ENCODE data around the gene PRM3.

PRM3 gene

GRCh38 chr16:11231367-11231970, 42.0 kb downstream of the PRM3 start:
- no peak for TF ChIP-seq SUZ12 (IDR thresholded peaks at IDR 0.05)
- TF ChIP-seq FOXM1 (IDR thresholded peaks at IDR 0.05; ENCODE audit: borderline replicate concordance) = no peak
- TF ChIP-seq SP1 (IDR thresholded peaks at IDR 0.05) = no peak
- no peak for TF ChIP-seq ELF4 (IDR thresholded peaks at IDR 0.05)
- no peak for TF ChIP-seq TARDBP (IDR thresholded peaks at IDR 0.05)
- TF ChIP-seq L3MBTL2 (conservative IDR thresholded peaks at IDR 0.05) = no peak
- TF ChIP-seq CTBP1 (IDR thresholded peaks at IDR 0.05; ENCODE audit: borderline replicate concordance) = no peak
- no peak for TF ChIP-seq ZNF384 (IDR thresholded peaks at IDR 0.05)
- TF ChIP-seq PKNOX1 (IDR thresholded peaks at IDR 0.05) = no peak
- no peak for TF ChIP-seq FOXK2 (IDR thresholded peaks at IDR 0.05)
- no peak for TF ChIP-seq HDGF (IDR thresholded peaks at IDR 0.05; ENCODE audit: borderline replicate concordance)
- TF ChIP-seq NFRKB (IDR thresholded peaks at IDR 0.05) = no peak
- TF ChIP-seq FOXA1 (IDR thresholded peaks at IDR 0.05) = no peak
- TF ChIP-seq LEF1 (IDR thresholded peaks at IDR 0.05; ENCODE audit: borderline replicate concordance) = no peak
- CTCF ChIA-PET = interaction anchor here (1.0 kb wide), 1 partner anchor 26 kb away, joined by 3 read pairs; no protein-coding TSS in a partner anchor
- POLR2A ChIA-PET = no interaction called here
- no peak for DNase-seq (ENCODE audit: extremely low spot score)

GRCh38 chr16:11229906-11230305, 43.5 kb downstream of the PRM3 start:
- ChIA-PET POLR2A (interaction anchor here (1.4 kb wide), 1 partner anchor 26 kb away, joined by 5 read pairs; the partner anchor contains the start of gene SOCS1), CTCF (interaction anchor here (0.6 kb wide), 1 partner anchor 266 kb away, joined by 3 read pairs; no protein-coding TSS in a partner anchor)
- no peak for DNase-seq (ENCODE audit: extremely low spot score)
- TF ChIP-seq ELF4 (IDR thresholded peaks at IDR 0.05) (no peak), LEF1 (IDR thresholded peaks at IDR 0.05; ENCODE audit: borderline replicate concordance) (no peak), FOXK2 (IDR thresholded peaks at IDR 0.05) (no peak), PKNOX1 (IDR thresholded peaks at IDR 0.05) (no peak), HDGF (IDR thresholded peaks at IDR 0.05; ENCODE audit: borderline replicate concordance) (no peak), CTBP1 (IDR thresholded peaks at IDR 0.05; ENCODE audit: borderline replicate concordance) (no peak), FOXM1 (IDR thresholded peaks at IDR 0.05; ENCODE audit: borderline replicate concordance) (no peak), FOXA1 (IDR thresholded peaks at IDR 0.05) (no peak), TARDBP (IDR thresholded peaks at IDR 0.05) (no peak), SP1 (IDR thresholded peaks at IDR 0.05) (no peak), NFRKB (IDR thresholded peaks at IDR 0.05) (no peak), ZNF384 (IDR thresholded peaks at IDR 0.05) (no peak), BHLHE40 (IDR thresholded peaks at IDR 0.05; ENCODE audit: borderline replicate concordance) (no peak), L3MBTL2 (conservative IDR thresholded peaks at IDR 0.05) (no peak), SUZ12 (IDR thresholded peaks at IDR 0.05) (no peak), ARNT (IDR thresholded peaks at IDR 0.05) (no peak)

GRCh38 chr16:11229432-11229831, 44.0 kb downstream of the PRM3 start:
- DNase-seq (ENCODE audit: extremely low spot score) = no peak
- POLR2A ChIA-PET = interaction anchor here (1.4 kb wide), 1 partner anchor 27 kb away, joined by 5 read pairs; the partner anchor contains the start of gene SOCS1
- TF ChIP-seq ELF4 (IDR thresholded peaks at IDR 0.05) = no peak
- no peak for TF ChIP-seq HDGF (IDR thresholded peaks at IDR 0.05; ENCODE audit: borderline replicate concordance)
- no peak for TF ChIP-seq FOXK2 (IDR thresholded peaks at IDR 0.05)
- TF ChIP-seq ARNT (IDR thresholded peaks at IDR 0.05) = no peak
- no peak for TF ChIP-seq NFRKB (IDR thresholded peaks at IDR 0.05)
- no peak for TF ChIP-seq FOXM1 (IDR thresholded peaks at IDR 0.05; ENCODE audit: borderline replicate concordance)
- TF ChIP-seq CTBP1 (IDR thresholded peaks at IDR 0.05; ENCODE audit: borderline replicate concordance) = no peak
- CTCF ChIA-PET = interaction anchor here (0.6 kb wide), 1 partner anchor 266 kb away, joined by 3 read pairs; no protein-coding TSS in a partner anchor

DNA sequence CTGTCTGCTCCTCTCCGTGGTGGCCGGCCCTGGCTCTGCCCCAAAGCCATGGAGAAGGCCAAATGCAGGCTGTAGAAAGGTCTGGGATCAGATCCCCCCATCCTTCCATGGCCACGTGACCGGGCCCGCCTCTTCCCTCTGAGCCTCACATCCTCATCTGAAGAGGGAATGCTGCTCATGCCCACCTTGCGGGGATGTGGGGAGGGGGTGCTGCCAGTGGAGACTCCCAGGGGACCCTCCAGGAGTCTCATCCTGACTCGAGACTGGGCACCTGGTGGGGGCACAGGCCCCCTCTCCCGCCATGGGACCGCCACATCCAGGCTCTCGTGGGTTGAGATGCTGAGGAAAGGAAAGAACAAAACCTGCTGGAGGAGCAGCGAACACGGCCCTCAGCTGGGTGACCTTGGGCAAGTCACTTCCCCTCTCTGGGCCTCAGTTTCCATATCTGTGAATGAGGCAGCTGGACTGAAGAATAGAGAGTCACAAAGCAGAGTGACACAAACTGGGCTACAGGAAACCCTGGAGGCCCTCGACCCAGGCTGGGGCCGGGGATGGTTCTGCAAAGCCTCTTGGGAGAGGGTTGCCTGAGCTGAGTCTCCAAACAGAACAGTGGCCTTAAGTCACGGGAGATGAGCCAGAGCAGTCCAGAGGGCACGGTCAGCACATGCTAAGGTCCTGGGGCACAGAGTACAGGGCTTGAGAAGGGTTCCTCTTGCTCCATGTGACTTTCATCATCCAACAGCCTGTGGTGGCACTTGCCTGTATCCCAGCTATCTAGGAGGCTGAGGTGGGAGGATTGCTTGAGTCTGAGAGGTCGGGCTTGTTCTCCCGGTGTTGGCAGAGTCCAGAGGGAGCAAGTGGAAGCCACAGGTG, 47.5 kb downstream of the PRM3 start:
- DNase-seq (ENCODE audit: extremely low spot score) = no peak
- POLR2A ChIA-PET = no interaction called here
- CTCF ChIA-PET = no interaction called here
- no peak for TF ChIP-seq PKNOX1 (IDR thresholded peaks at IDR 0.05)

- POLR2A ChIA-PET = interaction anchor here (1.7 kb wide), 1 partner anchor 31 kb away, joined by 4 read pairs; the partner anchor contains the start of gene SOCS1
- TF ChIP-seq FOXA1 (IDR thresholded peaks at IDR 0.05) (no peak), TARDBP (IDR thresholded peaks at IDR 0.05) (no peak), ELF4 (IDR thresholded peaks at IDR 0.05) (no peak), SP1 (IDR thresholded peaks at IDR 0.05) (no peak), SUZ12 (IDR thresholded peaks at IDR 0.05) (no peak), ZNF384 (IDR thresholded peaks at IDR 0.05) (no peak)
- CTCF ChIA-PET = no interaction called here
- DNase-seq (ENCODE audit: extremely low spot score) = no peak
These were observed 48.3 kb downstream of the PRM3 start for GRCh38 chr16:11224894-11225676.
